ENCODE results near the gene SPEG.

GRCh38 chr2:219532378-219532649, 97.7 kb downstream of the SPEG start:
- TF ChIP-seq PRRX2 (CRISPR knock-in tag; IDR thresholded peaks at IDR 0.05) (no peak), FOXJ3 (CRISPR knock-in tag; IDR thresholded peaks at IDR 0.05; ENCODE audit: borderline replicate concordance) (no peak), TP53 (CRISPR knock-in tag; IDR thresholded peaks at IDR 0.05) (no peak), ATF1 (CRISPR knock-in tag; IDR thresholded peaks at IDR 0.05) (no peak), E2F4 (CRISPR knock-in tag; IDR thresholded peaks at IDR 0.05; ENCODE audit: borderline replicate concordance, low read depth) (no peak), ZSCAN18 (CRISPR knock-in tag; IDR thresholded peaks at IDR 0.05) (no peak), SP1 (CRISPR knock-in tag; conservative IDR thresholded peaks at IDR 0.05) (no peak), IRF2 (CRISPR knock-in tag; IDR thresholded peaks at IDR 0.05; ENCODE audit: borderline replicate concordance, low read depth) (no peak), SMAD4 (CRISPR knock-in tag; IDR thresholded peaks at IDR 0.05) (no peak), NFE2L1 (CRISPR knock-in tag; IDR thresholded peaks at IDR 0.05) (no peak), E2F1 (CRISPR knock-in tag; IDR thresholded peaks at IDR 0.05) (no peak)
- TF ChIP-seq, protein P1, sequence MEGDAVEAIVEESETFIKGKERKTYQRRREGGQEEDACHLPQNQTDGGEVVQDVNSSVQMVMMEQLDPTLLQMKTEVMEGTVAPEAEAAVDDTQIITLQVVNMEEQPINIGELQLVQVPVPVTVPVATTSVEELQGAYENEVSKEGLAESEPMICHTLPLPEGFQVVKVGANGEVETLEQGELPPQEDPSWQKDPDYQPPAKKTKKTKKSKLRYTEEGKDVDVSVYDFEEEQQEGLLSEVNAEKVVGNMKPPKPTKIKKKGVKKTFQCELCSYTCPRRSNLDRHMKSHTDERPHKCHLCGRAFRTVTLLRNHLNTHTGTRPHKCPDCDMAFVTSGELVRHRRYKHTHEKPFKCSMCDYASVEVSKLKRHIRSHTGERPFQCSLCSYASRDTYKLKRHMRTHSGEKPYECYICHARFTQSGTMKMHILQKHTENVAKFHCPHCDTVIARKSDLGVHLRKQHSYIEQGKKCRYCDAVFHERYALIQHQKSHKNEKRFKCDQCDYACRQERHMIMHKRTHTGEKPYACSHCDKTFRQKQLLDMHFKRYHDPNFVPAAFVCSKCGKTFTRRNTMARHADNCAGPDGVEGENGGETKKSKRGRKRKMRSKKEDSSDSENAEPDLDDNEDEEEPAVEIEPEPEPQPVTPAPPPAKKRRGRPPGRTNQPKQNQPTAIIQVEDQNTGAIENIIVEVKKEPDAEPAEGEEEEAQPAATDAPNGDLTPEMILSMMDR (IDR thresholded peaks at IDR 0.05): no peak
- TF ChIP-seq, protein P2, sequence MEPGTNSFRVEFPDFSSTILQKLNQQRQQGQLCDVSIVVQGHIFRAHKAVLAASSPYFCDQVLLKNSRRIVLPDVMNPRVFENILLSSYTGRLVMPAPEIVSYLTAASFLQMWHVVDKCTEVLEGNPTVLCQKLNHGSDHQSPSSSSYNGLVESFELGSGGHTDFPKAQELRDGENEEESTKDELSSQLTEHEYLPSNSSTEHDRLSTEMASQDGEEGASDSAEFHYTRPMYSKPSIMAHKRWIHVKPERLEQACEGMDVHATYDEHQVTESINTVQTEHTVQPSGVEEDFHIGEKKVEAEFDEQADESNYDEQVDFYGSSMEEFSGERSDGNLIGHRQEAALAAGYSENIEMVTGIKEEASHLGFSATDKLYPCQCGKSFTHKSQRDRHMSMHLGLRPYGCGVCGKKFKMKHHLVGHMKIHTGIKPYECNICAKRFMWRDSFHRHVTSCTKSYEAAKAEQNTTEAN (CRISPR knock-in tag; IDR thresholded peaks at IDR 0.05): no peak
- TF ChIP-seq, protein P3, sequence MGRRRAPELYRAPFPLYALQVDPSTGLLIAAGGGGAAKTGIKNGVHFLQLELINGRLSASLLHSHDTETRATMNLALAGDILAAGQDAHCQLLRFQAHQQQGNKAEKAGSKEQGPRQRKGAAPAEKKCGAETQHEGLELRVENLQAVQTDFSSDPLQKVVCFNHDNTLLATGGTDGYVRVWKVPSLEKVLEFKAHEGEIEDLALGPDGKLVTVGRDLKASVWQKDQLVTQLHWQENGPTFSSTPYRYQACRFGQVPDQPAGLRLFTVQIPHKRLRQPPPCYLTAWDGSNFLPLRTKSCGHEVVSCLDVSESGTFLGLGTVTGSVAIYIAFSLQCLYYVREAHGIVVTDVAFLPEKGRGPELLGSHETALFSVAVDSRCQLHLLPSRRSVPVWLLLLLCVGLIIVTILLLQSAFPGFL (CRISPR knock-in tag; IDR thresholded peaks at IDR 0.05; ENCODE audit: borderline replicate concordance): no peak
